GM21528 (cell line): ENCODE results near the gene TPCN2.
"Not testable (repeated sequence)": the region's sequence is repeated elsewhere in the genome, so short reads cannot be mapped to it uniquely, and the experiment has no call there.

Source experiments
- ATAC-seq: cut with Tn5 transposase; IDR thresholded peaks from one replicate; pipeline ENCODE4 v1.9.1; 2021; ENCODE audit warnings: mild to moderate bottlenecking, moderate library complexity; ENCODE audit not compliant: unreplicated experiment, low FRiP score

Gene TPCN2

GRCh38 chr11:69122630-69123431 is 74.1 kb downstream of the TPCN2 start:
- ATAC-seq: no peak

DNA sequence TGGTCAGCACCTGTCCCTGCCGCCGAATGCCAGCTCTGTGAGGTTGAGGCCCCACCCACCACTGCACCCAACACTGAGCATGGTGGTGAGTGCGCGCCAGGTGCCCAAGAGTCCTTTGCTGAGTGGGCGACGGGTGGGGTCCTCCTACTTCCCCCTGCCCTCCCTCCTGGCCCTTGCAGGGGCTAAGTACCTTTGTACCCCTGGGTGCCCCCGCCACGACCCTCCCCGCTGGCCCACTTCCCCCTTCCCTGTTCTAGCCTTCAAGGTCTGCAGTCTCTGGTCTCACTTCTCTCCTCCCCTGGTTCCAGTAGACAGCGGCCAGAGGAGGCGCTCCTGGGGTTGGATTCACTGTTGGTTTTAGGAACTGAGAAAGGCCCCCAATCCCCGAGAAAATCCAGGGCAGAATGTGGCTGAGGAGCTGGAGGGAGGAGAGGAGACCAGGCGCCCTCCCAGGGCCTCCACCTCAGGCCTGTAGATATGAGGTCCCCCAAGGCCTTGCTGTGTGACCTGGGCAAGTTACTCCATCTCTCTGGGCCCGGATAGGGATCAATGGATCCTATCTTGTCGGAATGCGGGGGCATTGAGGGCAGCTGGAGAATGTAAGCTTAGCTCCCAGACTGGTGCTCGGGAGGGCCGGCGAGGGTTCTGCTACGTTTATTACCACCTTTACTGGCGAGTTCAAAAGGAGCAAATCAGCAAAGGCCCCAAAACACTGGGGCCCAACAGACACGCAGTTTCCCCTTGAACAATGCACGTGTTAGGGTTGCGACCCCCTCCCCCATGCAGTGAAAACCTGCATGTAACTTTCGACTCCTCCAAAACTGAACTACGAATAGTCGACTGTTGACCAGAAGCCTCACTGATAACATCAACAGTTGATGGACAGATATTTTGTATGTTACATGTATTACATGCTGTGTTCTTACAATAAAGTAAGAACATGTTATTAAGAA is 75.1 kb downstream of the TPCN2 start:
- no peak for ATAC-seq

GRCh38 chr11:69125861-69126260 is 77.1 kb downstream of the TPCN2 start:
- ATAC-seq: no peak

DNA sequence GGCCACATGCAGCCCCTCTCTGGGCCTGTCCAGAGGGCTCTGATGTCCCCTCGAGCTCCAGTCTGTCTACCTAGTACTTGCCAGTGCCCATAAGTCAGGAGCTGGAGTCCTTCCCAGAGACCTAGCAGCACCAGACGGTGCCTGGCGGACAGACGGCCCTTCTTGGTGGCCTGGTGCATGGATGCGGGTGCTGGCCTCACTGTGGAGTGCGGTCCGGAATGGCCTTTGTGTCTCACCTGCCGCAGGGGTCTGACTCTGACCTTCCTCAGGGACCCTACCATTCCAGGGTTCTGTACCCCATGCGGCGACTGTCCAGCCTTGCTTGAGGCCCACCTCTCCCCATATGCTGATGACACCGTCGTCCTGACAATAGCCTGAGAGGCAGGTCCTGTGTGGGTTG is 77.6 kb downstream of the TPCN2 start:
- no peak for ATAC-seq

GRCh38 chr11:69127081-69127850 is 78.5 kb downstream of the TPCN2 start:
- no peak for ATAC-seq

- no peak for ATAC-seq
Observed at GRCh38 chr11:69127884-69128283, 79.2 kb downstream of the TPCN2 start.

DNA sequence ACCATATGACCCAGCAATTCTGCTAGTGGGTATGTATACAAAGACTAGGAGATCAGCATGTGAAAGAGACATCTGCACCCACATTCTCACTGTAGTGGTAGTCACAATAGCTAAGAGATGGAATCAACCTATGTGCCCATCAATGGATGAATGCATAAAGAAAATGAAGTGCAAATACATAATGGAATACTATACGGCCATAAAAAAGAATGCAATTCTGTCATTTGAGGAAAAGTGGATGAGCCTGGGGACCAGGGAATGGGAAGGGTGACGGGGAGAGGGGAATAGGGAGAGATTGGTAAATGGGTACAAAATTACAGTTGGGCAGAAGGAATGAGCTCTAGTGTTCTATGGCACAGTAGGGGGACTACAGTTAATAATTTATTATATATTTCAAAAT is 80.3 kb downstream of the TPCN2 start:
- ATAC-seq: no peak

GRCh38 chr11:69129647-69130046 is 80.9 kb downstream of the TPCN2 start:
- no peak for ATAC-seq

- ATAC-seq: no peak
Observed at GRCh38 chr11:69130654-69131053, 81.9 kb downstream of the TPCN2 start.

- no peak for ATAC-seq
Observed at GRCh38 chr11:69131121-69131566, 82.4 kb downstream of the TPCN2 start.

GRCh38 chr11:69131644-69132300 is 83.0 kb downstream of the TPCN2 start:
- no peak for ATAC-seq

- no peak for ATAC-seq
Observed at GRCh38 chr11:69132301-69132670, 83.6 kb downstream of the TPCN2 start.

- no peak for ATAC-seq
Observed at GRCh38 chr11:69133251-69133650, 84.5 kb downstream of the TPCN2 start.

GRCh38 chr11:69134182-69134581 is 85.5 kb downstream of the TPCN2 start:
- ATAC-seq: not testable (repeated sequence)

GRCh38 chr11:69134957-69135356 is 86.2 kb downstream of the TPCN2 start:
- no peak for ATAC-seq

DNA sequence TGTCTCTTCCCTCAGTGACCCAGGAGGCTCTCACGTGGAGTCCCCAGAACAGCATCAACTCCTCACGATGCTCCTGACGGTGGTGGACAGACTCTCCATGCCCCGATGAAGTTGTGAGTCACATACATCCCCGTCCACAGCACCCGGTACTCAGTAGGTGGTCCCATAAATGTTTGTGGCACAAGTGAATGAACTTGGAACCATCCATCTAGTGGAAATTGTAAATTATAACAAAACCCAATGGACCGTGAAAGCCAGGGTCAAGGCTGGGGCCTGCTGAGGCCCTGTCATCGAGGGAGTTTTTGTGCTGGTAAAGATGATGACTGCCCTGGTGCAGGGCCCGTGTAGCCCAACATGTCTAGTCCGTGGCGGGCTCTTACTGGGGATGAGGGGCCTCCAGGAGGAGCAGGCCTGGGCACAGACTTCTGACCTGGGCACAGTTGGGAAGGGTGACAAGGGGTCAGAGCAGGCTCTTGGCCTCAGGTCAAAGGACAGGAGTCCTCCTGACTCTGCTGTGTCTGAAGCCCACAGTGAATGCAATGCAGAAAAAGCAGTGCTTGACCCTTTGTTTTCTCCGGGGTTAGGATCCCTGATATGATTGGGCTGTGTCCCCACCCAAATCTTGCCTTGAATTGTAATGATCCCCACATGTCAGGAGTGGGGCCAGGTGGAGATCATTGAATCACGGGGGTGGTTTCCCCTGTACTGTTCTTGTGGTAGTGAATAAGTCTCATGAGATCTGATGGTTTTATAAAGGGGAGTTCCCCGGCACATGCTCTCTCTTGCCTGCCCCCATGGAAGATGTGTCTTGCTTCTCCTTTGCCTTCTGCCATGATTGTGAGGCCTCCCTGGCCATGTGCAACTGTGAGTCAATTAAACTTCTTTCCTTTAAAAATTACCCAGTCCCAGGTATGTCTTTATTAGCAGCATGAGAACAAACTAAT is 87.0 kb downstream of the TPCN2 start:
- no peak for ATAC-seq

- ATAC-seq: no peak
Observed at GRCh38 chr11:69136471-69136870, 87.7 kb downstream of the TPCN2 start.

- ATAC-seq: no peak
Observed at GRCh38 chr11:69137151-69137844, 88.6 kb downstream of the TPCN2 start.

DNA sequence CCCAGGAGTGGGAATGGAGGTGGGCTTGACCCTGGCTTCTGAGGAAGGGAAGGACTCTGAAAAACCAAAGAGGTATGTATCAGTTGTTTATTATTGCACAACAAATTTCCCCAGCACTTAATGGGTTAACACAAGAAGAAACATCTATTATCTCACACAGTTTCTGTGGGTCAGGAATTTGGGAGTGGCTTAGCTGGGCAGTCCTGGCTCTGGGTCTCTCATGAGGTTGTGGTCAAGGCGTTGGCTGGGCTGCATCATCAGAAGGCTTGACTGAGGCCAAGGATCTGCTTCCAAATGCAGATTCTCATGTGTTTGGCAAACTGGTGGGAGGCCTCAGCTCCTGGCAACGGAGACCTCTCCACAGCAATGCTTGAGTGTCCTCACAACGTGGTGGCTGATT is 89.5 kb downstream of the TPCN2 start:
- no peak for ATAC-seq
